ENCODE measurements around the gene SCARB1. TPM values are rescaled to one million over a fixed set of nuclear protein-coding genes. Genes with fewer than 3 reads are reported as not detected.
A peak's percentile ranks its signal among the peaks of the same experiment; 100 is the strongest.

Gene SCARB1
- total and polyA plus RNA-seq, 2 experiments from 2014 or later, result 31.0 to 62.5 TPM

- H3K27ac ChIP-seq (ENCODE audit: low read depth), result no peak overlapping the region
- Mint-ChIP-seq H3K4me3 (no peak overlapping the region), H3K27me3 (ENCODE audit: insufficient read depth, low read depth, poor library complexity) (peaks cover 2% of the 10 kb centered on the region), H3K27ac (no peak overlapping the region), H3K4me1 (peaks cover 9% of the 10 kb centered on the region), H3K9me3 (no peaks in the 10 kb centered on the region), H3K36me3 (ENCODE audit: low read depth) (no peaks in the 10 kb centered on the region; the same call in 2 of the 3 replicates)
- no peak for ATAC-seq
- no peaks in the 10 kb centered on the region for H4K20me1 ChIP-seq (replicated peaks; ENCODE audit: insufficient read depth)
- H3K27me3 ChIP-seq (ENCODE audit: insufficient read depth), result no peaks in the 10 kb centered on the region
- H3K4me2 ChIP-seq, result no peak overlapping the region
- no peaks in the 10 kb centered on the region for H3F3A ChIP-seq (replicated peaks; ENCODE audit: low read depth)
- no peak overlapping the region for H3K4me3 ChIP-seq
- no peaks in the 10 kb centered on the region for H3K9me2 ChIP-seq (ENCODE audit: insufficient read depth)
- H3K36me3 ChIP-seq (ENCODE audit: insufficient read depth), result no peaks in the 10 kb centered on the region
- DNase-seq (ENCODE audit: low spot score), result no peak
- H3K4me1 ChIP-seq (ENCODE audit: insufficient read depth), result peaks cover 10% of the 10 kb centered on the region
- no peaks in the 10 kb centered on the region for H3K79me2 ChIP-seq (replicated peaks; ENCODE audit: insufficient read depth)
- TF ChIP-seq CTCF (conservative IDR thresholded peaks at IDR 0.05; ENCODE audit: low read depth in 2 of 2), result no peak
- no peak for TF ChIP-seq CREB1 (CRISPR knock-in tag; IDR thresholded peaks at IDR 0.05; ENCODE audit: low read depth)
- no peak for TF ChIP-seq ETS1 (IDR thresholded peaks at IDR 0.05)
- TF ChIP-seq EZH2phosphoT487 (IDR thresholded peaks at IDR 0.05; ENCODE audit: unreplicated experiment), result no peak
- TF ChIP-seq NANOG (IDR thresholded peaks at IDR 0.05; ENCODE audit: borderline replicate concordance), result no peak
- no peak for TF ChIP-seq ZNF114 (CRISPR knock-in tag; IDR thresholded peaks at IDR 0.05)
- TF ChIP-seq STAT1 (IDR thresholded peaks at IDR 0.05; ENCODE audit: unreplicated experiment), result no peak
- no peak for TF ChIP-seq EZH2 (IDR thresholded peaks at IDR 0.05; ENCODE audit: low read depth, unreplicated experiment)
- no peak for TF ChIP-seq JUNB (IDR thresholded peaks at IDR 0.05; ENCODE audit: unreplicated experiment)
- no peak for TF ChIP-seq ZNF462 (CRISPR knock-in tag; IDR thresholded peaks at IDR 0.05)
- TF ChIP-seq ZNF331 (CRISPR knock-in tag; IDR thresholded peaks at IDR 0.05; ENCODE audit: low read depth), result no peak
- TF ChIP-seq REST (IDR thresholded peaks at IDR 0.05; ENCODE audit: unreplicated experiment), result no peak
- TF ChIP-seq POLR2AphosphoS5 (IDR thresholded peaks at IDR 0.05; ENCODE audit: low read depth), result no peak
- peak overlapping the region; percentile 78 for H2AFZ ChIP-seq
Measured at GRCh38 chr12:124871297-124871696, 7.6 kb upstream of the SCARB1 start.

Data from GM23338 (cell line).